Lower lobe of right lung (tissue), 2 donors: ENCODE results near the gene LDLRAD4. TPM values are rescaled to one million over a fixed set of nuclear protein-coding genes. Genes with fewer than 3 reads are reported as not detected.

Source experiments
- ATAC-seq, 2 donors: fragments of 200-7000 bp; cut with Tn5 transposase; one replicate each; pipeline ENCODE4 v1.9.1; 2020 to 2022; ENCODE audit warnings: mild to moderate bottlenecking in 2 of 2, moderate library complexity in 2 of 2
- DNase-seq: peaks from one replicate; pipeline ENCODE4 v3.0.0-alpha.2; 2020
- H3K27ac ChIP-seq: fragments of 200-600 bp; one replicate; pipeline ENCODE4 v1.8.0; 2022
- H3K27me3 ChIP-seq: fragments of 200-600 bp; one replicate; pipeline ENCODE4 v1.8.0; 2022; ENCODE audit warnings: low read depth
- H3K36me3 ChIP-seq: fragments of 200-600 bp; one replicate; pipeline ENCODE4 v1.8.0; 2022; ENCODE audit warnings: mild to moderate bottlenecking
- H3K4me1 ChIP-seq: fragments of 200-600 bp; one replicate; pipeline ENCODE4 v1.8.0; 2022
- H3K4me3 ChIP-seq: fragments of 200-600 bp; one replicate; pipeline ENCODE4 v1.8.0; 2022; ENCODE audit warnings: mild to moderate bottlenecking
- H3K9me3 ChIP-seq: fragments of 200-600 bp; one replicate; pipeline ENCODE4 v1.8.0; 2022
- intact Hi-C: fragments of 100-400 bp; cut with DNase I; formaldehyde crosslinking; loops from one replicate; pipeline ENCODE4 v1.11.0; 2022
- total RNA-seq: library from RNA; stranded (reverse); fragmentation: NEBNext Ultra II Directional; extraction: Animal tissue kit (Norgen Biotek cat#: 25700); gene quantifications from one replicate; pipeline ENCODE4 v1.2.1, GENCODE V29; 2021
- TF ChIP-seq, protein P1 (sequence below): fragments of 200-600 bp; IDR thresholded peaks from one replicate; pipeline ENCODE4 v1.8.0; 2022; ENCODE audit warnings: antibody characterized with exemption, mild to moderate bottlenecking
- donor health status: DM: no; HTN: yes; CAD: no; lungs with severe emphysema.

LDLRAD4 gene
- total RNA-seq, 1 donor from 2014 or later = 24.6 TPM

DNA sequence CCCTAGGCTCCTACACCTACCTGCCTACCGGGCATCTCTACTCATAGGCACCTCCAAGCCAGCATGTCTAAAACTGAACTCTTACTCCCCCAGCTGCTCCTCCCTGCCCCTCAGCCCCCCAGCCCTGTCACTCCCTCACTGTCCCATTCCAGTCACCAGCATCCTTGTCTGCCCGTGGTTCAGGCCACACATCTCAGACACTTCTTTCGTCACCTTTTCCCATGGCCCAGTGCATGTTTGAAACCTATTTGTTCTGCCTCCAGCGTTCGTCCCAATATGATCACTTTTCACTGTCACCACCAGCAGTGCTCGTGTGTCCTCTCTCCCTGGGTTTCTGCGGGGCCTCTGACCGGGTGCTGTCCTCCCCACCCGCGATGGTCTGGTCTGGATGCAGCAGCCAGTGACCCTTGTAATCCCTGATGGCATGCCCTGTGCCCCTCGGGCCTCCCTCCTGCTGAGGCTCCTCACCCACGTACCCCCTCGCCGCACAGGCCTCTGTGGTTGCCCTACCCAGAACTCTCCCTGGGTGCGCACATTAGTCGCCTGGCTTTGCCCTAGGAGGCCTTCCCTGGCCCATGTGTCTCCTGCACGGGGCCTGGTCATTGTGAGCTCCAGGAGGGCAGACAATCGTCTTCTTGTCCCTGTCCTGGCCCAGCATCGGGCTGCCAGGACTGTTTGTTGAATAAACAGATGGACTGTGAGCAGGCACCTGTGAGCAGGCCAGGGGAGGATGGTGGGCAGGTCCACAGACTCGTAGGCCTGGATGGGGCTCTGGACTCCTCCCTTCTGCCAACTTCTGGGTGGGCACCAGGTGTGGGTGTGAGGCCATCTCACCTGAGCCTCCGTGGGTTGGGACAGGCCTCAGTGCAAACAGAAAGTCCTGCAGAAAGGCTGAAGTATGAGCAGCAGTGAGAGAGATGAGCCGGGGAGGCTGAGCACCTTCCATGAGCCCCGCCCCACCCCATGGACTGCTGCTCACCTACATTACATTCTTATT, 15.5 kb downstream of the LDLRAD4 start:
- no peaks in the 10 kb centered on the region for H3K36me3 ChIP-seq
- no peaks in the 10 kb centered on the region for H3K27me3 ChIP-seq
- no peak overlapping the region for H3K27ac ChIP-seq
- TF ChIP-seq, protein P1, sequence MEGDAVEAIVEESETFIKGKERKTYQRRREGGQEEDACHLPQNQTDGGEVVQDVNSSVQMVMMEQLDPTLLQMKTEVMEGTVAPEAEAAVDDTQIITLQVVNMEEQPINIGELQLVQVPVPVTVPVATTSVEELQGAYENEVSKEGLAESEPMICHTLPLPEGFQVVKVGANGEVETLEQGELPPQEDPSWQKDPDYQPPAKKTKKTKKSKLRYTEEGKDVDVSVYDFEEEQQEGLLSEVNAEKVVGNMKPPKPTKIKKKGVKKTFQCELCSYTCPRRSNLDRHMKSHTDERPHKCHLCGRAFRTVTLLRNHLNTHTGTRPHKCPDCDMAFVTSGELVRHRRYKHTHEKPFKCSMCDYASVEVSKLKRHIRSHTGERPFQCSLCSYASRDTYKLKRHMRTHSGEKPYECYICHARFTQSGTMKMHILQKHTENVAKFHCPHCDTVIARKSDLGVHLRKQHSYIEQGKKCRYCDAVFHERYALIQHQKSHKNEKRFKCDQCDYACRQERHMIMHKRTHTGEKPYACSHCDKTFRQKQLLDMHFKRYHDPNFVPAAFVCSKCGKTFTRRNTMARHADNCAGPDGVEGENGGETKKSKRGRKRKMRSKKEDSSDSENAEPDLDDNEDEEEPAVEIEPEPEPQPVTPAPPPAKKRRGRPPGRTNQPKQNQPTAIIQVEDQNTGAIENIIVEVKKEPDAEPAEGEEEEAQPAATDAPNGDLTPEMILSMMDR = no peak
- DNase-seq (peak; percentile 37), ATAC-seq (peak in 1 of 2 donors; percentile 4)
- H3K4me1 ChIP-seq = no peaks in the 10 kb centered on the region
- no peaks in the 10 kb centered on the region for H3K9me3 ChIP-seq
- H3K4me3 ChIP-seq = no peak overlapping the region
- intact Hi-C loops = no loop called here

DNA sequence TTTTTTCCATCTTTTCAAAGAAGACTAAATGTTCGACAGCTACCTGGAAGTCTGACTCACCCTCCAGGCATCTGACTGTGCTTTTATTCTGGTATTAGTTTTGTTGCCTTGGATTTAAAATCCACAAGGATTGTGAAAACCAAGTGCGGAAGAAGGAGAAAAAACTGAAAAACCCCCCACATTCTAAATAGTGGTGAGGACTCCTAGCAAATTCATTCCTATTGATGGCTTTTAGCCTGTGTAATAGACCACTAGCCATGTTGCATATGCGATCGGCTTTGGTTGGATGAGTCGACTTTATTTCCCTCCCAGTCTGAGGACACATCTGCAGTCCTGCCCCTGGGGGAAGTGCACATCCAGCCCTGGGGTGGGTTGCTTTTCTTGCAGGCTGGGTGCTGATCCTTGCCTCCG, 16.9 kb downstream of the LDLRAD4 start:
- peak overlapping the region; percentile 3 for H3K27ac ChIP-seq
- TF ChIP-seq, protein P1 = no peak
- no peaks in the 10 kb centered on the region for H3K4me1 ChIP-seq
- H3K4me3 ChIP-seq = no peak overlapping the region
- no peaks in the 10 kb centered on the region for H3K27me3 ChIP-seq
- DNase-seq = peak; percentile 16
- no peaks in the 10 kb centered on the region for H3K9me3 ChIP-seq
- H3K36me3 ChIP-seq = no peaks in the 10 kb centered on the region
- no peak for ATAC-seq
- intact Hi-C loops = no loop called here

DNA sequence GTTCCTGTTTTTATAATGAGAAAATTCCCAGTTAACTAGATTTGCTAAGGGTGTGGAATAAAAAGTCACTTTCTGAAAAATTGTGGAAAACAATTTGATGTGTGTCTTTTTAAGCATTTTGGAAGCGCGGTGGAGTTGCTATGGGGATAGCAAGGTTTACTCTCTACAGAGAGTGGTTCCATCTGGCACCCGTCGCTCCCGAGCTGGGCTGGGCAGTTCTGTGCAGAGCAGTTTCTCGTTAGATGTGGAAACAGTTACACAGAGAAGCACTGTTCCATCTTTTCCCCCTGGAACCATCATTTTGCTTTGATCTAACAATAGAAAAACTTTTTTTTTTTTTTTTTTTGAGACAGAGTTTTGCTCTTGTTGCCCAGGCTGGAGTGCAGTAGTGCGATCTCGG, 17.4 kb downstream of the LDLRAD4 start:
- ATAC-seq (peak; percentile 53 to 61), DNase-seq (peak; percentile 47)
- intact Hi-C loops = no loop called here
- peak overlapping the region; percentile 3 for H3K27ac ChIP-seq
- H3K4me1 ChIP-seq = no peaks in the 10 kb centered on the region
- H3K27me3 ChIP-seq = no peaks in the 10 kb centered on the region
- TF ChIP-seq, protein P1 = no peak
- H3K4me3 ChIP-seq = no peak overlapping the region
- H3K9me3 ChIP-seq = no peaks in the 10 kb centered on the region
- H3K36me3 ChIP-seq = no peaks in the 10 kb centered on the region

DNA sequence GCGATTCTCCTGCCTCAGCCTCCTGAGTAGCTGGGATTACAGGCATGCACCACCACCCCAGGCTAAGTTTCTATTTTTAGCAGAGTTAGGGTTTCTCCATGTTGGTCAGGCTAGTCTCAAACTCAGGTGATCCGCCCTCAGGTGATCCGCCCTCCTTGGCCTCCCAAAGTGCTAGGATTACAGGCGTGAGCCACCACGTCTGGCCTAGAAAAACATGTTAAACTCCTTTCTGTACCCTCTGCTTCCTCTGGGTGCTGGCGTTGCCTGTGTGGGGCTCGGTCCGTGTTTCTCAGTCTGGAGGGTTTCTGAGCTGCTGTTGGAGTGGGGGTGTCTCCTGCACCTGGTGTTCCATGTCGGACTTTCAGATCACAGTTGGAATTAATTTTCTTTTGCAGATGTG, 17.9 kb downstream of the LDLRAD4 start:
- Histone ChIP-seq H3K36me3 (no peaks in the 10 kb centered on the region), H3K27ac (no peak overlapping the region), H3K9me3 (no peaks in the 10 kb centered on the region), H3K27me3 (no peaks in the 10 kb centered on the region), H3K4me3 (no peak overlapping the region), H3K4me1 (no peaks in the 10 kb centered on the region)
- no peak for ATAC-seq
- TF ChIP-seq, protein P1 = no peak
- DNase-seq = peak; percentile 10
- intact Hi-C loops = no loop called here

DNA sequence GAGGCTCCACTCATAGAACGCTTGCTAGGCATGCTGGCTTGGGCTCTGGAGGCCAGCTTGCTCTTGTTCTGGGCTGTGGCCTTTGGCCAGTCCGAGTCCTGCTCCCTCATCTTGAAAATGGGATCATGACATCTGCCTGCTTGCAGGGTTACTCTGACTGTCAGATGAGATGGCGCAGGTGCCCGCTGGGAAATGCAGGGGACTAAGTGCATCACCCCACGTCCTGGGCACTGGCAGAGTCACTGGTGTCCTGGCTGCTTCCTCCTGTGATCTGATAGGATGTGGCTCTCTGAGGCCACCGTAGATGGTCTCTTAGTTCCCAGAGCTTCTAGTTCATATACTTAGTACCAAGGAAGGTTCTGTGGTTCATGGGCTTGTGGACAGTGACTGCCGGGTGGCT, 18.5 kb downstream of the LDLRAD4 start:
- no peaks in the 10 kb centered on the region for H3K36me3 ChIP-seq
- H3K4me1 ChIP-seq = no peaks in the 10 kb centered on the region
- no peak for ATAC-seq
- TF ChIP-seq, protein P1 = no peak
- no peaks in the 10 kb centered on the region for H3K27me3 ChIP-seq
- intact Hi-C loops = no loop called here
- DNase-seq = peak; percentile 24
- no peaks in the 10 kb centered on the region for H3K9me3 ChIP-seq
- H3K4me3 ChIP-seq = no peak overlapping the region
- no peak overlapping the region for H3K27ac ChIP-seq
